HEK293 (cell line): Measurements from ENCODE around the gene ZNF600.

Experiments used
- KLF10 ChIP-seq: fragments of 450-650 bp; IDR thresholded peaks from 2 replicates; pipeline ENCODE4 v1.5.1; 2018; ENCODE audit warnings: missing biosample characterization, mild to moderate bottlenecking, missing genetic modification characterization
- SCRT1 ChIP-seq: fragments of 450-650 bp; formaldehyde crosslinking; IDR thresholded peaks from 2 replicates; pipeline ENCODE4 v1.5.1; 2016; ENCODE audit warnings: missing biosample characterization, missing genetic modification characterization, borderline replicate concordance
- YY2 ChIP-seq: fragments of 450-650 bp; formaldehyde crosslinking; IDR thresholded peaks from 2 replicates; pipeline ENCODE4 v1.5.1; 2016; ENCODE audit warnings: missing biosample characterization, missing genetic modification characterization
- ZBTB49 ChIP-seq: fragments of 450-650 bp; formaldehyde crosslinking; IDR thresholded peaks from 2 replicates; pipeline ENCODE4 v1.5.1; 2016; ENCODE audit warnings: missing biosample characterization, missing genetic modification characterization, low read depth
- ZNF521 ChIP-seq: fragments of 450-650 bp; formaldehyde crosslinking; IDR thresholded peaks from 2 replicates; pipeline ENCODE4 v1.5.1; 2017; ENCODE audit warnings: missing biosample characterization, mild to moderate bottlenecking, missing genetic modification characterization
- ZNF830 ChIP-seq: fragments of 450-650 bp; IDR thresholded peaks from 2 replicates; pipeline ENCODE4 v1.5.0; 2018; ENCODE audit warnings: missing biosample characterization, missing genetic modification characterization, low read depth, mild to moderate bottlenecking, moderate library complexity
- ZXDB ChIP-seq: fragments of 450-650 bp; formaldehyde crosslinking; IDR thresholded peaks from 2 replicates; pipeline ENCODE4 v1.5.1; 2016; ENCODE audit warnings: missing biosample characterization, missing genetic modification characterization
- TF ChIP-seq, protein P1 (sequence below): fragments of 450-650 bp; formaldehyde crosslinking; IDR thresholded peaks from 2 replicates; pipeline ENCODE4 v1.5.1; 2016; ENCODE audit warnings: missing biosample characterization, missing genetic modification characterization
- TF ChIP-seq, protein P2 (sequence below): fragments of 450-650 bp; formaldehyde crosslinking; IDR thresholded peaks from 2 replicates; pipeline ENCODE4 v1.5.1; 2016; ENCODE audit warnings: missing biosample characterization, missing genetic modification characterization
- TF ChIP-seq, protein P3 (sequence below): IDR thresholded peaks from 2 replicates; pipeline ENCODE4 v1.6.1; 2011; ENCODE audit warnings: mild to moderate bottlenecking, low read depth, low read length, borderline replicate concordance

- TF ChIP-seq ZNF830: no peak
- TF ChIP-seq SCRT1 (tag by site-specific recombination): no peak
- TF ChIP-seq, protein P1, sequence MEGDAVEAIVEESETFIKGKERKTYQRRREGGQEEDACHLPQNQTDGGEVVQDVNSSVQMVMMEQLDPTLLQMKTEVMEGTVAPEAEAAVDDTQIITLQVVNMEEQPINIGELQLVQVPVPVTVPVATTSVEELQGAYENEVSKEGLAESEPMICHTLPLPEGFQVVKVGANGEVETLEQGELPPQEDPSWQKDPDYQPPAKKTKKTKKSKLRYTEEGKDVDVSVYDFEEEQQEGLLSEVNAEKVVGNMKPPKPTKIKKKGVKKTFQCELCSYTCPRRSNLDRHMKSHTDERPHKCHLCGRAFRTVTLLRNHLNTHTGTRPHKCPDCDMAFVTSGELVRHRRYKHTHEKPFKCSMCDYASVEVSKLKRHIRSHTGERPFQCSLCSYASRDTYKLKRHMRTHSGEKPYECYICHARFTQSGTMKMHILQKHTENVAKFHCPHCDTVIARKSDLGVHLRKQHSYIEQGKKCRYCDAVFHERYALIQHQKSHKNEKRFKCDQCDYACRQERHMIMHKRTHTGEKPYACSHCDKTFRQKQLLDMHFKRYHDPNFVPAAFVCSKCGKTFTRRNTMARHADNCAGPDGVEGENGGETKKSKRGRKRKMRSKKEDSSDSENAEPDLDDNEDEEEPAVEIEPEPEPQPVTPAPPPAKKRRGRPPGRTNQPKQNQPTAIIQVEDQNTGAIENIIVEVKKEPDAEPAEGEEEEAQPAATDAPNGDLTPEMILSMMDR: no peak
- no peak for TF ChIP-seq ZNF521 (tag by site-specific recombination)
- TF ChIP-seq YY2 (tag by site-specific recombination): no peak
- TF ChIP-seq ZXDB: no peak
- TF ChIP-seq, protein P2, sequence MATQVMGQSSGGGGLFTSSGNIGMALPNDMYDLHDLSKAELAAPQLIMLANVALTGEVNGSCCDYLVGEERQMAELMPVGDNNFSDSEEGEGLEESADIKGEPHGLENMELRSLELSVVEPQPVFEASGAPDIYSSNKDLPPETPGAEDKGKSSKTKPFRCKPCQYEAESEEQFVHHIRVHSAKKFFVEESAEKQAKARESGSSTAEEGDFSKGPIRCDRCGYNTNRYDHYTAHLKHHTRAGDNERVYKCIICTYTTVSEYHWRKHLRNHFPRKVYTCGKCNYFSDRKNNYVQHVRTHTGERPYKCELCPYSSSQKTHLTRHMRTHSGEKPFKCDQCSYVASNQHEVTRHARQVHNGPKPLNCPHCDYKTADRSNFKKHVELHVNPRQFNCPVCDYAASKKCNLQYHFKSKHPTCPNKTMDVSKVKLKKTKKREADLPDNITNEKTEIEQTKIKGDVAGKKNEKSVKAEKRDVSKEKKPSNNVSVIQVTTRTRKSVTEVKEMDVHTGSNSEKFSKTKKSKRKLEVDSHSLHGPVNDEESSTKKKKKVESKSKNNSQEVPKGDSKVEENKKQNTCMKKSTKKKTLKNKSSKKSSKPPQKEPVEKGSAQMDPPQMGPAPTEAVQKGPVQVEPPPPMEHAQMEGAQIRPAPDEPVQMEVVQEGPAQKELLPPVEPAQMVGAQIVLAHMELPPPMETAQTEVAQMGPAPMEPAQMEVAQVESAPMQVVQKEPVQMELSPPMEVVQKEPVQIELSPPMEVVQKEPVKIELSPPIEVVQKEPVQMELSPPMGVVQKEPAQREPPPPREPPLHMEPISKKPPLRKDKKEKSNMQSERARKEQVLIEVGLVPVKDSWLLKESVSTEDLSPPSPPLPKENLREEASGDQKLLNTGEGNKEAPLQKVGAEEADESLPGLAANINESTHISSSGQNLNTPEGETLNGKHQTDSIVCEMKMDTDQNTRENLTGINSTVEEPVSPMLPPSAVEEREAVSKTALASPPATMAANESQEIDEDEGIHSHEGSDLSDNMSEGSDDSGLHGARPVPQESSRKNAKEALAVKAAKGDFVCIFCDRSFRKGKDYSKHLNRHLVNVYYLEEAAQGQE (tag by site-specific recombination): no peak
- no peak for TF ChIP-seq ZBTB49 (tag by site-specific recombination)
- TF ChIP-seq, protein P3, sequence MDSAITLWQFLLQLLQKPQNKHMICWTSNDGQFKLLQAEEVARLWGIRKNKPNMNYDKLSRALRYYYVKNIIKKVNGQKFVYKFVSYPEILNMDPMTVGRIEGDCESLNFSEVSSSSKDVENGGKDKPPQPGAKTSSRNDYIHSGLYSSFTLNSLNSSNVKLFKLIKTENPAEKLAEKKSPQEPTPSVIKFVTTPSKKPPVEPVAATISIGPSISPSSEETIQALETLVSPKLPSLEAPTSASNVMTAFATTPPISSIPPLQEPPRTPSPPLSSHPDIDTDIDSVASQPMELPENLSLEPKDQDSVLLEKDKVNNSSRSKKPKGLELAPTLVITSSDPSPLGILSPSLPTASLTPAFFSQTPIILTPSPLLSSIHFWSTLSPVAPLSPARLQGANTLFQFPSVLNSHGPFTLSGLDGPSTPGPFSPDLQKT: no peak
- no peak for TF ChIP-seq KLF10 (tag by site-specific recombination)
Observed at GRCh38 chr19:52749780-52750179, 36.8 kb downstream of the ZNF600 start.
